Right lobe of liver (tissue), 4 donors: ENCODE measurements around the gene TMBIM6.

ENCODE experiments used
- CTCF ChIP-seq, 4 donors: fragments of 200-600 bp in 3 of 4; fragments of 450-650 bp in 1 of 4; IDR thresholded peaks; one replicate each; pipeline versions ENCODE4 v1.5.1 to v1.8.0; 2016 to 2022; ENCODE audit warnings: antibody characterized with exemption in 4 of 4, mild to moderate bottlenecking in 2 of 4
- POLR2A ChIP-seq: fragments of 450-650 bp; IDR thresholded peaks from one replicate; pipeline ENCODE4 v1.6.1; 2017; ENCODE audit warnings: antibody characterized with exemption, mild to moderate bottlenecking
- donor health status: DM: no; HTN: no; CAD: no.
- donor health status: DM: no; HTN: no; CAD: no.
- donor health status: DM: no; HTN: yes; CAD: no.

- TF ChIP-seq POLR2A (no peak), CTCF (IDR thresholded peaks at IDR 0.05) (no peak)
Measured at GRCh38 chr12:49730050-49730449, 11.3 kb upstream of the TMBIM6 start.
